ENCODE results near the gene S100A2. TPM values are rescaled to one million over a fixed set of nuclear protein-coding genes. Genes with fewer than 3 reads are reported as not detected.

Gene S100A2
- total RNA-seq = 2.0 and 4.4 TPM in 2 replicates

DNA sequence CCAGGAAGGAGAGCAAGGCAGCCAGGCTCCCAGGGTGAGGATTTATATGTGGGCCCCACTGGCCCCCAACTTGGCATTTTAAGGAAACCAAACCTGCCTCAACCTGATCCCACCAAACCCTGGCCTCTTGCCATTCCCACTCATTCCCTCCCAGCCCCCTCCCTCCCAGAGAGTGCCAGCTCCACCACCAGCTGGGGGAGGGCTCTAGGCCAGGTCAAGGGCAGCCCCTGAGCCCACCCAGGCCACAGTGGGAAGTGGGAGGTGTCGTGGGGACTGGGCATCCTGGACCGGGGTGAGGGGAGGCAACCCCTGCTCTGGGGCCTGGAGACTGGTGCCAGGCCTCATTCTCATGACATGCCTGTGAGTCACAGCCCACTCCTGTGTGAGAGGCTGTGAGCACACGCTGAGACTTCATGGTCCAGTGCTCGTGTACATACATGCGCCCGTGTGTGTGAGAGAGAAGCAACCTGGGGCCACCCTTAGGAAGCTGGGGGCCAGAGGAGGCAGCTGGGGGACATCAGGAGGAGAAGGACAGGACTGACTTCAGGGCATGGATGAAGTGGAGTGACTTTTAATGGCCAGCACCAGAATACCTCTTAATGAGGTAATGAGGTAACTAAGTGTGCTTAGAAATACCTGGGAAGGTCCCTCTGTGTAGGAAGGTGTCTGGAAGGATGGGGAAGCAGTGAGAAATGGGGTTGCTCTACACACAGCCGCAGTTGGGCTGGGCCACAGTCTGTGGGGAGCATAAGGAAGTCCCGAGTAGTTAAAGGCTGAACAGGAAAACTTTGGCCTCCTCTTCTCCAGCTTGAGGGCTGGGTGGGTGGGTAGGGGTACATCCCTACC is at the start of gene S100A2:
Gene S100A2 (minus strand): TSS at position 316 of the 846 bp plus-strand sequence. CDS start 1,967 bp downstream, outside the sequence.
- DNase-seq (peak; percentile 43), ATAC-seq (ENCODE audit: low read depth) (peak; percentile 75)
- Mint-ChIP-seq H3K36me3 (ENCODE audit: low read depth) (no peaks in the 10 kb centered on the region), H3K4me1 (peaks cover 36% of the 10 kb centered on the region), H3K27ac (peak within 1 kb of the TSS; percentile 99), H3K4me3 (peak within 1 kb of the TSS; percentile 82), H3K27me3 (peaks cover under 1% of the 10 kb centered on the region), H3K9me3 (no peaks in the 10 kb centered on the region)
- ChIA-PET POLR2A (interaction anchor here (0.6 to 4.3 kb wide), 22 partner anchors 8 to 618 kb away, joined by 3 to 115 read pairs (median 6); partner anchors contain the start of genes CHTOP, ILF2, INTS3 and JTB), CTCF (interaction anchor here (0.7 to 2.4 kb wide), 7 partner anchors 21 to 213 kb away, joined by 3 to 22 read pairs (median 7); partner anchors contain the start of gene S100A6)
- TF ChIP-seq, protein P1, sequence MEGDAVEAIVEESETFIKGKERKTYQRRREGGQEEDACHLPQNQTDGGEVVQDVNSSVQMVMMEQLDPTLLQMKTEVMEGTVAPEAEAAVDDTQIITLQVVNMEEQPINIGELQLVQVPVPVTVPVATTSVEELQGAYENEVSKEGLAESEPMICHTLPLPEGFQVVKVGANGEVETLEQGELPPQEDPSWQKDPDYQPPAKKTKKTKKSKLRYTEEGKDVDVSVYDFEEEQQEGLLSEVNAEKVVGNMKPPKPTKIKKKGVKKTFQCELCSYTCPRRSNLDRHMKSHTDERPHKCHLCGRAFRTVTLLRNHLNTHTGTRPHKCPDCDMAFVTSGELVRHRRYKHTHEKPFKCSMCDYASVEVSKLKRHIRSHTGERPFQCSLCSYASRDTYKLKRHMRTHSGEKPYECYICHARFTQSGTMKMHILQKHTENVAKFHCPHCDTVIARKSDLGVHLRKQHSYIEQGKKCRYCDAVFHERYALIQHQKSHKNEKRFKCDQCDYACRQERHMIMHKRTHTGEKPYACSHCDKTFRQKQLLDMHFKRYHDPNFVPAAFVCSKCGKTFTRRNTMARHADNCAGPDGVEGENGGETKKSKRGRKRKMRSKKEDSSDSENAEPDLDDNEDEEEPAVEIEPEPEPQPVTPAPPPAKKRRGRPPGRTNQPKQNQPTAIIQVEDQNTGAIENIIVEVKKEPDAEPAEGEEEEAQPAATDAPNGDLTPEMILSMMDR (IDR thresholded peaks at IDR 0.05) = no peak
- intact Hi-C loops (cut with micrococcal nuclease) = loop anchor here (1.0 kb wide), 2 partner anchors 20 to 29 kb away; partner anchors contain the start of gene S100A4

GRCh38 chr1:153615406-153615805 is 49.8 kb upstream of the S100A2 start:
- Mint-ChIP-seq H3K4me3 (no peak overlapping the region), H3K4me1 (no peaks in the 10 kb centered on the region), H3K9me3 (no peaks in the 10 kb centered on the region), H3K36me3 (ENCODE audit: low read depth) (no peaks in the 10 kb centered on the region), H3K27me3 (no peaks in the 10 kb centered on the region), H3K27ac (no peak overlapping the region)
- ATAC-seq (ENCODE audit: low read depth) (no peak), DNase-seq (no peak)
- TF ChIP-seq, protein P1 (IDR thresholded peaks at IDR 0.05) = no peak
- ChIA-PET POLR2A (interaction anchor here (0.5 to 1.6 kb wide), 5 partner anchors 12 to 353 kb away, joined by 3 to 8 read pairs (median 3); partner anchors contain the start of gene CHTOP), CTCF (no interaction called here)
- intact Hi-C loops (cut with micrococcal nuclease) = no loop called here

DNA sequence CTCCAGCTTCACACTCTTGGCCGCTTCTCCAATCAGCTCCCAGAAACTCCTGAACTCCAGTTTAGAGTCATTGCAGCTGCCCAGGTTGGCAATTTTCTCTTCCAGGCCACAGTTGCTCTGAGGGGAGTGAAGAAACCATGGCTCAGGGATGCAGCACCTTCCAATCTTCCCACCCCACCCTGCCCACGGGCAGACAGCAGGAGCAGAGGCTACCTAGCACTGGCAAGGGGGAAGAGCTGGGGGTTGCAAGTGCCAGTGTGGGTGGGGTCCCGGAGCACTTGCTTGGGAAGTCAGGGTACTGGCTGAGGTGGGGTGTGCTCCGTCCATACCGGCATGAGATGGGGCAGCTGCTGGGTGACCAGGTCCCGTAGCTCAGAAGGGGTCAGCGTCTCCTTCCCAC is 49.3 kb upstream of the S100A2 start:
- Mint-ChIP-seq H3K27ac (no peak overlapping the region), H3K27me3 (no peaks in the 10 kb centered on the region), H3K4me3 (no peak overlapping the region), H3K9me3 (no peaks in the 10 kb centered on the region), H3K4me1 (no peaks in the 10 kb centered on the region), H3K36me3 (ENCODE audit: low read depth) (no peaks in the 10 kb centered on the region)
- POLR2A ChIA-PET = interaction anchor here (1.0 to 1.6 kb wide), 2 partner anchors 11 to 19 kb away, joined by 3 to 8 read pairs; partner anchors contain the start of gene CHTOP
- no peak for ATAC-seq (ENCODE audit: low read depth)
- DNase-seq = no peak
- CTCF ChIA-PET = no interaction called here
- intact Hi-C loops (cut with micrococcal nuclease) = no loop called here
- TF ChIP-seq, protein P1 (IDR thresholded peaks at IDR 0.05) = no peak

- ChIA-PET POLR2A (interaction anchor here (0.8 to 1.6 kb wide), 3 partner anchors 10 to 113 kb away, joined by 3 to 8 read pairs (median 3); partner anchors contain the start of genes CHTOP and INTS3), CTCF (no interaction called here)
These were observed 48.7 kb upstream of the S100A2 start for GRCh38 chr1:153614189-153614900.

More at GRCh38 chr1:153614189-153614900, 48.7 kb upstream of the S100A2 start:
- no peaks in the 10 kb centered on the region for H3K27me3 Mint-ChIP-seq
- intact Hi-C loops (cut with micrococcal nuclease) = no loop called here
- H3K4me1 Mint-ChIP-seq = no peaks in the 10 kb centered on the region
- TF ChIP-seq, protein P1 (IDR thresholded peaks at IDR 0.05) = no peak
- DNase-seq = no peak
- H3K9me3 Mint-ChIP-seq = no peaks in the 10 kb centered on the region
- no peak overlapping the region for H3K27ac Mint-ChIP-seq
- no peak for ATAC-seq (ENCODE audit: low read depth)
- H3K4me3 Mint-ChIP-seq = no peak overlapping the region
- no peaks in the 10 kb centered on the region for H3K36me3 Mint-ChIP-seq (ENCODE audit: low read depth)

Data from activated B cell treated with CpG ODN at 0.5 μM for 24 hours (primary cell).